Liver (tissue), 9 donors: Measurements from ENCODE around the gene PDRG1. TPM values are rescaled to one million over a fixed set of nuclear protein-coding genes. Genes with fewer than 3 reads are reported as not detected.

ENCODE experiments used
- DNase-seq: peaks from one replicate; pipeline ENCODE4 v3.0.0-alpha.2; 2017; ENCODE audit warnings: low spot score
- H3K27ac ChIP-seq, 2 donors: one replicate each; pipeline ENCODE4 v1.7.0; 2013; ENCODE audit warnings: inconsistent platforms in 2 of 2, low read length in 2 of 2, control low read depth in 1 of 2, low read depth in 1 of 2, mild to moderate bottlenecking in 1 of 2
- H3K27me3 ChIP-seq, 4 donors: one replicate each; pipeline versions ENCODE4 v1.6.1 to v1.7.0; 2013; ENCODE audit warnings: low read length in 3 of 4, inconsistent platforms in 1 of 4, mild to moderate bottlenecking in 1 of 4, moderate library complexity in 1 of 4; ENCODE audit not compliant: control insufficient read depth in 4 of 4, insufficient read depth in 4 of 4
- H3K36me3 ChIP-seq, 4 donors: one replicate each; pipeline versions ENCODE4 v1.6.1 to v1.7.0; 2013; ENCODE audit warnings: low read length in 3 of 4, mild to moderate bottlenecking in 3 of 4, low read depth in 1 of 4, moderate library complexity in 1 of 4; ENCODE audit not compliant: control insufficient read depth in 4 of 4, insufficient read depth in 3 of 4
- H3K4me1 ChIP-seq, 4 donors: one replicate each; pipeline versions ENCODE4 v1.6.1 to v1.7.0; 2013; ENCODE audit warnings: low read length in 3 of 4, mild to moderate bottlenecking in 3 of 4, moderate library complexity in 1 of 4; ENCODE audit not compliant: control insufficient read depth in 4 of 4, insufficient read depth in 4 of 4
- H3K4me3 ChIP-seq, 3 donors: one replicate each; pipeline versions ENCODE4 v1.6.1 to v1.7.0; 2013; ENCODE audit warnings: low read length in 3 of 3, control low read depth in 1 of 3, low read depth in 1 of 3, mild to moderate bottlenecking in 1 of 3
- H3K9ac ChIP-seq, 2 donors: one replicate each; pipeline ENCODE4 v1.7.0; 2013; ENCODE audit warnings: low read length in 2 of 2, mild to moderate bottlenecking in 2 of 2, moderate library complexity in 2 of 2, control low read depth in 1 of 2, low read depth in 1 of 2
- H3K9me3 ChIP-seq, 4 donors: one replicate each; pipeline versions ENCODE4 v1.6.1 to v1.7.0; 2013; ENCODE audit warnings: low read length in 3 of 4; ENCODE audit not compliant: control insufficient read depth in 4 of 4
- EGR1 ChIP-seq, 2 donors: IDR thresholded peaks; 2 replicates each; pipeline ENCODE4 v1.6.1; 2016 to 2018; ENCODE audit warnings: antibody characterized with exemption in 2 of 2, low read depth in 2 of 2
- GABPA ChIP-seq, 2 donors: IDR thresholded peaks in 1 of 2; conservative IDR thresholded peaks in 1 of 2; 2 replicates each; pipeline ENCODE4 v1.6.1; 2016; ENCODE audit warnings: antibody characterized with exemption in 2 of 2, mild to moderate bottlenecking in 1 of 2, moderate library complexity in 1 of 2
- HNF4A ChIP-seq, 2 donors: conservative IDR thresholded peaks; 2 replicates each; pipeline ENCODE4 v1.6.1; 2016; ENCODE audit warnings: antibody characterized with exemption in 2 of 2, mild to moderate bottlenecking in 2 of 2
- HNF4G ChIP-seq: IDR thresholded peaks from 2 replicates; pipeline ENCODE4 v1.6.1; 2016; ENCODE audit warnings: antibody characterized with exemption
- JUND ChIP-seq, 2 donors: IDR thresholded peaks; 2 replicates each; pipeline ENCODE4 v1.6.1; 2016; ENCODE audit warnings: antibody characterized with exemption in 2 of 2
- NR2F2 ChIP-seq: IDR thresholded peaks from 2 replicates; pipeline ENCODE4 v1.6.1; 2016; ENCODE audit warnings: antibody characterized with exemption
- RAD21 ChIP-seq, 2 donors: IDR thresholded peaks; 2 replicates each; pipeline ENCODE4 v1.6.1; 2016; ENCODE audit warnings: antibody characterized with exemption in 2 of 2, mild to moderate bottlenecking in 2 of 2
- RXRA ChIP-seq, 2 donors: IDR thresholded peaks; 2 replicates each; pipeline ENCODE4 v1.6.1; 2017 to 2018; ENCODE audit warnings: antibody characterized with exemption in 2 of 2, mild to moderate bottlenecking in 1 of 2
- SP1 ChIP-seq: IDR thresholded peaks from 2 replicates; pipeline ENCODE4 v1.6.1; 2018; ENCODE audit warnings: antibody characterized with exemption, mild to moderate bottlenecking
- TAF1 ChIP-seq: conservative IDR thresholded peaks from 2 replicates; pipeline ENCODE4 v1.6.1; 2016; ENCODE audit warnings: antibody characterized with exemption, mild to moderate bottlenecking
- YY1 ChIP-seq: IDR thresholded peaks from 2 replicates; pipeline ENCODE4 v1.6.1; 2016; ENCODE audit warnings: antibody characterized with exemption, mild to moderate bottlenecking
- WGBS: extraction: QIAGEN DNeasy Blood & Tissue Kit; methylation state at CpG from one replicate; pipeline ENCODE4 v1.1.7; 2013; 5-methylcytosine and 5-hydroxymethylcytosine counted together
- polyA plus RNA-seq, 2 donors: library from polyadenylated mRNA; stranded (reverse) in 1 of 2; unstranded in 1 of 2; fragments of 200-250 nt in 1 of 2; fragments of >200 nt in 1 of 2; fragmentation: Nextera tagmentation in 1 of 2; extraction: Ambion mirVana in 1 of 2; gene quantifications; one replicate each; pipeline versions ENCODE4 v1.2.1 to v1.2.3, GENCODE V29; 2013 to 2015
- total RNA-seq, 2 donors: library from RNA; depleted of rRNA; stranded (reverse); fragments of >200 nt; gene quantifications; one replicate each; pipeline ENCODE4 v1.2.3, GENCODE V29; 2014
- TF ChIP-seq, protein P1 (sequence below): IDR thresholded peaks from 2 replicates; pipeline ENCODE4 v1.6.1; 2016; ENCODE audit warnings: antibody characterized with exemption
- TF ChIP-seq, protein P2 (sequence below): IDR thresholded peaks from 2 replicates; pipeline ENCODE4 v1.6.1; 2016; ENCODE audit warnings: antibody characterized with exemption
- TF ChIP-seq, protein P3 (sequence below): IDR thresholded peaks from 2 replicates; pipeline ENCODE4 v1.6.1; 2016; ENCODE audit warnings: antibody characterized with exemption, mild to moderate bottlenecking
- TF ChIP-seq, protein P4 (sequence below): fragments of 150-350 bp; IDR thresholded peaks from 2 replicates; pipeline ENCODE4 v1.5.1; 2017; ENCODE audit warnings: improper control_type of control experiment, low read depth, low read length; ENCODE audit not compliant: missing input control
- TF ChIP-seq, protein P5 (sequence below): IDR thresholded peaks from 2 replicates; pipeline ENCODE4 v1.6.1; 2016; ENCODE audit warnings: antibody characterized with exemption
- donor health status: healthy.
- donor health status: healthy.
- donor health status: healthy.
- donor health status: healthy.
- donor health status: healthy.

PDRG1 gene
- total and polyA plus RNA-seq, 4 donors: 2.2 to 8.0 (median 3.6) TPM

DNA sequence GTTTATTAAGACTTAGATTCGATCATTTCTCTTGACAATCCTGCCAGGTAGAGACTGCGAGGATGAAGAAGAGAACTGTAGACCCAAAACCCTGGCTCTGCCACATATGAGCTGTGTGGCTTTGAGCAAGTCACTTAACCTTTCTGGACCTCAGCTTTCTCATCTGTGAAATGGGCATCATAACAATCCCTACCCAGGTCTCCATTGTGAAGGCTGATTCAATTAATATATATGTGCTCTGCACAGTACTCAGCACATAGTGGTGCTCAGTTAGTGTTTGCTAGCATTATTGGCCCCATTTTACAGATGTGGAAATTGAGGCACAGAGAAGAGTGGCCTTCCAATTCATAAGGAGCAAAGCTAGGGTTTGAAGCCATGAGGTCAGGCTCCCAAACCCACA is 24.0 kb upstream of the PDRG1 start:
- DNase-seq: no peak
- H3K27ac ChIP-seq: no peak overlapping the region
- H3K9me3 ChIP-seq: peaks cover 0 to 2% (median 0%) of the 10 kb centered on the region in 4 donors
- no peak overlapping the region for H3K4me3 ChIP-seq
- TF ChIP-seq TAF1 (no peak), YY1 (no peak), NR2F2 (no peak), EGR1 (IDR thresholded peaks at IDR 0.05; ENCODE audit: low read depth in 2 of 2) (no peak), RAD21 (IDR thresholded peaks at IDR 0.05) (no peak), HNF4A (conservative IDR thresholded peaks at IDR 0.05) (no peak), HNF4G (no peak), GABPA (IDR thresholded peaks at IDR 0.05 in 1 of 2, conservative IDR thresholded peaks at IDR 0.05 in 1 of 2) (no peak), SP1 (no peak), RXRA (IDR thresholded peaks at IDR 0.05) (no peak), JUND (IDR thresholded peaks at IDR 0.05) (no peak)
- TF ChIP-seq, protein P1, sequence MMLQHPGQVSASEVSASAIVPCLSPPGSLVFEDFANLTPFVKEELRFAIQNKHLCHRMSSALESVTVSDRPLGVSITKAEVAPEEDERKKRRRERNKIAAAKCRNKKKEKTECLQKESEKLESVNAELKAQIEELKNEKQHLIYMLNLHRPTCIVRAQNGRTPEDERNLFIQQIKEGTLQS: no peak
- TF ChIP-seq, protein P2, sequence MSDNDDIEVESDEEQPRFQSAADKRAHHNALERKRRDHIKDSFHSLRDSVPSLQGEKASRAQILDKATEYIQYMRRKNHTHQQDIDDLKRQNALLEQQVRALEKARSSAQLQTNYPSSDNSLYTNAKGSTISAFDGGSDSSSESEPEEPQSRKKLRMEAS: no peak
- TF ChIP-seq, protein P3, sequence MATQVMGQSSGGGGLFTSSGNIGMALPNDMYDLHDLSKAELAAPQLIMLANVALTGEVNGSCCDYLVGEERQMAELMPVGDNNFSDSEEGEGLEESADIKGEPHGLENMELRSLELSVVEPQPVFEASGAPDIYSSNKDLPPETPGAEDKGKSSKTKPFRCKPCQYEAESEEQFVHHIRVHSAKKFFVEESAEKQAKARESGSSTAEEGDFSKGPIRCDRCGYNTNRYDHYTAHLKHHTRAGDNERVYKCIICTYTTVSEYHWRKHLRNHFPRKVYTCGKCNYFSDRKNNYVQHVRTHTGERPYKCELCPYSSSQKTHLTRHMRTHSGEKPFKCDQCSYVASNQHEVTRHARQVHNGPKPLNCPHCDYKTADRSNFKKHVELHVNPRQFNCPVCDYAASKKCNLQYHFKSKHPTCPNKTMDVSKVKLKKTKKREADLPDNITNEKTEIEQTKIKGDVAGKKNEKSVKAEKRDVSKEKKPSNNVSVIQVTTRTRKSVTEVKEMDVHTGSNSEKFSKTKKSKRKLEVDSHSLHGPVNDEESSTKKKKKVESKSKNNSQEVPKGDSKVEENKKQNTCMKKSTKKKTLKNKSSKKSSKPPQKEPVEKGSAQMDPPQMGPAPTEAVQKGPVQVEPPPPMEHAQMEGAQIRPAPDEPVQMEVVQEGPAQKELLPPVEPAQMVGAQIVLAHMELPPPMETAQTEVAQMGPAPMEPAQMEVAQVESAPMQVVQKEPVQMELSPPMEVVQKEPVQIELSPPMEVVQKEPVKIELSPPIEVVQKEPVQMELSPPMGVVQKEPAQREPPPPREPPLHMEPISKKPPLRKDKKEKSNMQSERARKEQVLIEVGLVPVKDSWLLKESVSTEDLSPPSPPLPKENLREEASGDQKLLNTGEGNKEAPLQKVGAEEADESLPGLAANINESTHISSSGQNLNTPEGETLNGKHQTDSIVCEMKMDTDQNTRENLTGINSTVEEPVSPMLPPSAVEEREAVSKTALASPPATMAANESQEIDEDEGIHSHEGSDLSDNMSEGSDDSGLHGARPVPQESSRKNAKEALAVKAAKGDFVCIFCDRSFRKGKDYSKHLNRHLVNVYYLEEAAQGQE: no peak
- TF ChIP-seq, protein P4, sequence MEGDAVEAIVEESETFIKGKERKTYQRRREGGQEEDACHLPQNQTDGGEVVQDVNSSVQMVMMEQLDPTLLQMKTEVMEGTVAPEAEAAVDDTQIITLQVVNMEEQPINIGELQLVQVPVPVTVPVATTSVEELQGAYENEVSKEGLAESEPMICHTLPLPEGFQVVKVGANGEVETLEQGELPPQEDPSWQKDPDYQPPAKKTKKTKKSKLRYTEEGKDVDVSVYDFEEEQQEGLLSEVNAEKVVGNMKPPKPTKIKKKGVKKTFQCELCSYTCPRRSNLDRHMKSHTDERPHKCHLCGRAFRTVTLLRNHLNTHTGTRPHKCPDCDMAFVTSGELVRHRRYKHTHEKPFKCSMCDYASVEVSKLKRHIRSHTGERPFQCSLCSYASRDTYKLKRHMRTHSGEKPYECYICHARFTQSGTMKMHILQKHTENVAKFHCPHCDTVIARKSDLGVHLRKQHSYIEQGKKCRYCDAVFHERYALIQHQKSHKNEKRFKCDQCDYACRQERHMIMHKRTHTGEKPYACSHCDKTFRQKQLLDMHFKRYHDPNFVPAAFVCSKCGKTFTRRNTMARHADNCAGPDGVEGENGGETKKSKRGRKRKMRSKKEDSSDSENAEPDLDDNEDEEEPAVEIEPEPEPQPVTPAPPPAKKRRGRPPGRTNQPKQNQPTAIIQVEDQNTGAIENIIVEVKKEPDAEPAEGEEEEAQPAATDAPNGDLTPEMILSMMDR: no peak
- TF ChIP-seq, protein P5, sequence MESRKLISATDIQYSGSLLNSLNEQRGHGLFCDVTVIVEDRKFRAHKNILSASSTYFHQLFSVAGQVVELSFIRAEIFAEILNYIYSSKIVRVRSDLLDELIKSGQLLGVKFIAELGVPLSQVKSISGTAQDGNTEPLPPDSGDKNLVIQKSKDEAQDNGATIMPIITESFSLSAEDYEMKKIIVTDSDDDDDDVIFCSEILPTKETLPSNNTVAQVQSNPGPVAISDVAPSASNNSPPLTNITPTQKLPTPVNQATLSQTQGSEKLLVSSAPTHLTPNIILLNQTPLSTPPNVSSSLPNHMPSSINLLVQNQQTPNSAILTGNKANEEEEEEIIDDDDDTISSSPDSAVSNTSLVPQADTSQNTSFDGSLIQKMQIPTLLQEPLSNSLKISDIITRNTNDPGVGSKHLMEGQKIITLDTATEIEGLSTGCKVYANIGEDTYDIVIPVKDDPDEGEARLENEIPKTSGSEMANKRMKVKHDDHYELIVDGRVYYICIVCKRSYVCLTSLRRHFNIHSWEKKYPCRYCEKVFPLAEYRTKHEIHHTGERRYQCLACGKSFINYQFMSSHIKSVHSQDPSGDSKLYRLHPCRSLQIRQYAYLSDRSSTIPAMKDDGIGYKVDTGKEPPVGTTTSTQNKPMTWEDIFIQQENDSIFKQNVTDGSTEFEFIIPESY: no peak
- H3K9ac ChIP-seq: no peak overlapping the region
- no peaks in the 10 kb centered on the region for H3K4me1 ChIP-seq
- peaks cover 0 to 4% (median 2%) of the 10 kb centered on the region in 4 donors for H3K27me3 ChIP-seq
- no peaks in the 10 kb centered on the region for H3K36me3 ChIP-seq
- WGBS: 83% methylated on average over 2 of the region's 2 CpGs
